ENCODE measurements around the gene SLC18A3.

DNA sequence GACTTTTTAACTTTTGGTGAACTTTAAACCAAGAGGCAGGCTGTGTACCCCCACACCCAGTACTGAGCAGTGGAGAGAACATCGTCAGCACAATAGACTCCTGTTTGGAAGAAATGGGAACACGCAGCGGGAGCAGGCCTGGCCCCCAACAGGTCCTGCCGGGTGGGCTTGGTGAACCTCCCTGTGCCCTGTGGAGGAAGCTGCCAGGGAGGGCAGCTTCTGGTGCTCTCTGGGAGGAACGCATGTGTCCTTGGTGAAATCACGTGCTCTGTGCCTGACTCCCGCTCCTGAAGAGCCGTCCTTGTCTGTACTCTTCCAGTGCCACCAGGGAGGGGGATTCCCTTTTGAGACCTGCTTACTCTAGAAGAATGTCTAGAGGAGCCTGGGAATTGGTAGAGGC is 35.3 kb downstream of the SLC18A3 start:
- TF ChIP-seq TCF7L2 (IDR thresholded peaks at IDR 0.05; ENCODE audit: low read depth, low read length) (no peak), POLR2AphosphoS5 (IDR thresholded peaks at IDR 0.05; ENCODE audit: low read depth, low read length) (no peak)
- TF ChIP-seq, protein P1, sequence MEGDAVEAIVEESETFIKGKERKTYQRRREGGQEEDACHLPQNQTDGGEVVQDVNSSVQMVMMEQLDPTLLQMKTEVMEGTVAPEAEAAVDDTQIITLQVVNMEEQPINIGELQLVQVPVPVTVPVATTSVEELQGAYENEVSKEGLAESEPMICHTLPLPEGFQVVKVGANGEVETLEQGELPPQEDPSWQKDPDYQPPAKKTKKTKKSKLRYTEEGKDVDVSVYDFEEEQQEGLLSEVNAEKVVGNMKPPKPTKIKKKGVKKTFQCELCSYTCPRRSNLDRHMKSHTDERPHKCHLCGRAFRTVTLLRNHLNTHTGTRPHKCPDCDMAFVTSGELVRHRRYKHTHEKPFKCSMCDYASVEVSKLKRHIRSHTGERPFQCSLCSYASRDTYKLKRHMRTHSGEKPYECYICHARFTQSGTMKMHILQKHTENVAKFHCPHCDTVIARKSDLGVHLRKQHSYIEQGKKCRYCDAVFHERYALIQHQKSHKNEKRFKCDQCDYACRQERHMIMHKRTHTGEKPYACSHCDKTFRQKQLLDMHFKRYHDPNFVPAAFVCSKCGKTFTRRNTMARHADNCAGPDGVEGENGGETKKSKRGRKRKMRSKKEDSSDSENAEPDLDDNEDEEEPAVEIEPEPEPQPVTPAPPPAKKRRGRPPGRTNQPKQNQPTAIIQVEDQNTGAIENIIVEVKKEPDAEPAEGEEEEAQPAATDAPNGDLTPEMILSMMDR (IDR thresholded peaks at IDR 0.05): no peak
